GM21737 (cell line): ENCODE measurements around the gene PRSS21.

Experiments used
- ATAC-seq: cut with Tn5 transposase; IDR thresholded peaks from one replicate; pipeline ENCODE4 v1.9.1; 2021; ENCODE audit warnings: mild to moderate bottlenecking, moderate library complexity; ENCODE audit not compliant: unreplicated experiment

Gene PRSS21

GRCh38 chr16:2860826-2861567, 44.0 kb downstream of the PRSS21 start:
- ATAC-seq: no peak

GRCh38 chr16:2865651-2866050, 48.6 kb downstream of the PRSS21 start:
- ATAC-seq: no peak

GRCh38 chr16:2866431-2866830, 49.4 kb downstream of the PRSS21 start:
- ATAC-seq: no peak

- no peak for ATAC-seq
Measured at GRCh38 chr16:2867661-2867986, 50.6 kb downstream of the PRSS21 start.

GRCh38 chr16:2867987-2868789, 51.2 kb downstream of the PRSS21 start:
- peak; percentile 85 for ATAC-seq
